Upper lobe of left lung (tissue), 6 donors: Measurements from ENCODE around the gene DOCK10. TPM values are rescaled to one million over a fixed set of nuclear protein-coding genes. Genes with fewer than 3 reads are reported as not detected.

ENCODE experiments used
- ATAC-seq, 2 donors: fragments of 200-7000 bp; cut with Tn5 transposase; one replicate each; pipeline ENCODE4 v1.9.1; 2022; ENCODE audit warnings: mild to moderate bottlenecking in 2 of 2, moderate library complexity in 2 of 2; ENCODE audit not compliant: low FRiP score in 2 of 2
- DNase-seq, 2 donors: peaks; one replicate each; pipeline ENCODE4 v3.0.0-alpha.2; 2019 to 2020
- H3K27ac ChIP-seq, 4 donors: fragments of 200-600 bp; sonication (generic); one replicate each; pipeline ENCODE4 v1.5.1; 2016 to 2019
- H3K27me3 ChIP-seq, 4 donors: fragments of 200-600 bp; sonication (generic); one replicate each; pipeline ENCODE4 v1.5.1; 2017 to 2019
- H3K36me3 ChIP-seq, 4 donors: fragments of 200-600 bp; sonication (generic); one replicate each; pipeline ENCODE4 v1.5.1; 2016 to 2019
- H3K4me1 ChIP-seq, 4 donors: fragments of 200-600 bp; sonication (generic); one replicate each; pipeline ENCODE4 v1.5.1; 2018 to 2019
- H3K4me3 ChIP-seq, 4 donors: fragments of 200-600 bp; sonication (generic); one replicate each; pipeline ENCODE4 v1.5.1; 2017 to 2019; ENCODE audit warnings: mild to moderate bottlenecking in 2 of 4, moderate library complexity in 1 of 4
- H3K9me3 ChIP-seq, 4 donors: fragments of 200-600 bp; sonication (generic); one replicate each; pipeline ENCODE4 v1.5.1; 2018 to 2019
- CTCF ChIP-seq, 6 experiments: fragments of 450-650 bp in 4 of 6; fragments of 200-600 bp in 2 of 6; sonication (generic) in 2 of 6; IDR thresholded peaks; one replicate each; pipeline ENCODE4 v1.5.1; 2016 to 2019; ENCODE audit warnings: antibody characterized with exemption in 6 of 6
- EP300 ChIP-seq, 4 donors: sonication (generic); formaldehyde crosslinking; IDR thresholded peaks; one replicate each; pipeline ENCODE4 v1.5.1; 2017; ENCODE audit warnings: antibody characterized with exemption in 4 of 4, control low read depth in 2 of 4
- POLR2A ChIP-seq, 4 donors: fragments of 450-650 bp; IDR thresholded peaks; one replicate each; pipeline ENCODE4 v1.5.1; 2016 to 2017; ENCODE audit warnings: antibody characterized with exemption in 4 of 4, mild to moderate bottlenecking in 2 of 4
- POLR2AphosphoS5 ChIP-seq, 2 donors: sonication (generic); formaldehyde crosslinking; IDR thresholded peaks; one replicate each; pipeline ENCODE4 v1.5.1; 2017; ENCODE audit warnings: antibody characterized with exemption in 2 of 2
- WGBS, 2 donors: methylation state at CpG; one replicate each; pipeline ENCODE4 v1.1.5; 2017 to 2018; 5-methylcytosine and 5-hydroxymethylcytosine counted together
- total RNA-seq, 6 donors: library from RNA; depleted of rRNA in 4 of 6; stranded (reverse); fragments of >200 nt in 4 of 6; gene quantifications; one replicate each; pipeline versions ENCODE4 v1.1.0 to v1.2.1, GENCODE V29; 2016 to 2021
- donor health status: DM: no; HTN: no; CAD: no; lungs with moderate emphysema.
- donor health status: DM: no; HTN: yes; CAD: no; lungs with severe emphysema.

Gene DOCK10
- total RNA-seq, 6 donors from 2014 or later, result 17.6 to 127 (median 39.9) TPM

- Histone ChIP-seq H3K4me1 (no peaks in the 10 kb centered on the region), H3K9me3 (no peaks in the 10 kb centered on the region), H3K4me3 (no peak overlapping the region), H3K27ac (no peak overlapping the region), H3K27me3 (no peaks in the 10 kb centered on the region), H3K36me3 (peaks cover 0 to 4% (median 2%) of the 10 kb centered on the region in 4 donors)
- DNase-seq (no peak), ATAC-seq (peak in 1 of 2 donors; percentile 61)
- WGBS, 2 donors, result 68 to 69% methylated on average over 1 of the region's 1 CpG
- TF ChIP-seq EP300 (IDR thresholded peaks at IDR 0.05), result no peak
- no peak for TF ChIP-seq CTCF (IDR thresholded peaks at IDR 0.05)
- TF ChIP-seq POLR2AphosphoS5 (IDR thresholded peaks at IDR 0.05), result no peak
- TF ChIP-seq POLR2A (IDR thresholded peaks at IDR 0.05), result no peak
Measured at GRCh38 chr2:224802407-224802806, 239.9 kb downstream of the DOCK10 start.

GRCh38 chr2:224801360-224801759 lies 240.9 kb downstream of the DOCK10 start:
- peaks cover 0 to 5% (median 4%) of the 10 kb centered on the region in 4 donors for H3K36me3 ChIP-seq
- no peak for TF ChIP-seq POLR2AphosphoS5 (IDR thresholded peaks at IDR 0.05)
- TF ChIP-seq EP300 (IDR thresholded peaks at IDR 0.05), result no peak
- TF ChIP-seq POLR2A (IDR thresholded peaks at IDR 0.05), result no peak
- TF ChIP-seq CTCF (IDR thresholded peaks at IDR 0.05), result no peak
- H3K27me3 ChIP-seq, result no peaks in the 10 kb centered on the region
- no peaks in the 10 kb centered on the region for H3K9me3 ChIP-seq
- WGBS, 2 donors, result 39 to 63% methylated on average over 1 of the region's 1 CpG
- no peak overlapping the region for H3K27ac ChIP-seq
- ATAC-seq, result no peak
- H3K4me1 ChIP-seq, result no peaks in the 10 kb centered on the region
- no peak overlapping the region for H3K4me3 ChIP-seq
- DNase-seq, result no peak

GRCh38 chr2:224799691-224800090 lies 242.6 kb downstream of the DOCK10 start:
- Histone ChIP-seq H3K36me3 (peaks cover 0 to 6% (median 2%) of the 10 kb centered on the region in 4 donors), H3K4me1 (no peaks in the 10 kb centered on the region), H3K27me3 (no peaks in the 10 kb centered on the region), H3K9me3 (no peaks in the 10 kb centered on the region), H3K4me3 (no peak overlapping the region), H3K27ac (no peak overlapping the region)
- no peak for ATAC-seq
- TF ChIP-seq POLR2AphosphoS5 (IDR thresholded peaks at IDR 0.05) (no peak), POLR2A (IDR thresholded peaks at IDR 0.05) (no peak), EP300 (IDR thresholded peaks at IDR 0.05) (no peak)
- no peak for DNase-seq
- WGBS, 2 donors, result 49 to 53% methylated on average over 1 of the region's 1 CpG

- WGBS, 2 donors, result 86 to 90% methylated on average over 2 of the region's 2 CpGs
- no peak for TF ChIP-seq EP300 (IDR thresholded peaks at IDR 0.05)
- TF ChIP-seq POLR2AphosphoS5 (IDR thresholded peaks at IDR 0.05), result no peak
- TF ChIP-seq POLR2A (IDR thresholded peaks at IDR 0.05), result no peak
Measured at GRCh38 chr2:224798180-224798579, 244.1 kb downstream of the DOCK10 start.

GRCh38 chr2:224796695-224797305 lies 245.5 kb downstream of the DOCK10 start:
- Histone ChIP-seq H3K9me3 (no peaks in the 10 kb centered on the region), H3K27me3 (no peaks in the 10 kb centered on the region), H3K36me3 (peaks cover 0 to 11% (median 5%) of the 10 kb centered on the region in 4 donors), H3K4me3 (no peak overlapping the region), H3K4me1 (no peaks in the 10 kb centered on the region), H3K27ac (no peak overlapping the region)
- DNase-seq (no peak), ATAC-seq (no peak)
- WGBS, 2 donors, result 86 to 94% methylated on average over 8 of the region's 8 CpGs
- TF ChIP-seq POLR2A (IDR thresholded peaks at IDR 0.05), result no peak
- TF ChIP-seq POLR2AphosphoS5 (IDR thresholded peaks at IDR 0.05), result no peak
- TF ChIP-seq EP300 (IDR thresholded peaks at IDR 0.05), result no peak

More at GRCh38 chr2:224798180-224798579, 244.1 kb downstream of the DOCK10 start:
- Histone ChIP-seq H3K9me3 (no peaks in the 10 kb centered on the region), H3K27ac (no peak overlapping the region), H3K27me3 (no peaks in the 10 kb centered on the region), H3K36me3 (peaks cover 0 to 6% (median 2%) of the 10 kb centered on the region in 4 donors), H3K4me1 (no peaks in the 10 kb centered on the region), H3K4me3 (no peak overlapping the region)
- ATAC-seq (no peak), DNase-seq (no peak)

GRCh38 chr2:224793946-224794345 lies 248.3 kb downstream of the DOCK10 start:
- peaks cover 0 to 11% (median 5%) of the 10 kb centered on the region in 4 donors for H3K36me3 ChIP-seq
- whole genome bisulfite sequencing, 2 donors, result 57 to 68% methylated on average over 3 of the region's 3 CpGs
- H3K4me1 ChIP-seq, result no peaks in the 10 kb centered on the region
- no peaks in the 10 kb centered on the region for H3K9me3 ChIP-seq
- H3K27me3 ChIP-seq, result no peaks in the 10 kb centered on the region
- no peak overlapping the region for H3K27ac ChIP-seq
- ATAC-seq (peak in 1 of 2 donors; percentile 92), DNase-seq (no peak)
- no peak for TF ChIP-seq POLR2AphosphoS5 (IDR thresholded peaks at IDR 0.05)
- no peak for TF ChIP-seq POLR2A (IDR thresholded peaks at IDR 0.05)
- no peak for TF ChIP-seq CTCF (IDR thresholded peaks at IDR 0.05)
- no peak for TF ChIP-seq EP300 (IDR thresholded peaks at IDR 0.05)
- no peak overlapping the region for H3K4me3 ChIP-seq
